GM10248 (cell line): ENCODE data around the gene FBXO31.

Experiments
- CTCF ChIA-PET: fragments of 300-600 bp; sonication (Branson Sonifier 250); formaldehyde crosslinking; extraction: SDS; loops from one replicate; lab custom pipeline; 2021; ENCODE audit warnings: antibody characterized with exemption; lab: Yijun Ruan, JAX
- POLR2A ChIA-PET: fragments of 350-650 bp; sonication (Branson Sonifier 250); formaldehyde crosslinking; extraction: SDS; loops from one replicate; lab custom pipeline; 2020; ENCODE audit warnings: antibody characterized with exemption; lab: Yijun Ruan, JAX
- DNase-seq: peaks from one replicate; pipeline ENCODE4 v3.0.0; 2012; ENCODE audit errors: extremely low spot score
- CTCF ChIP-seq: IDR thresholded peaks from 2 replicates; pipeline ENCODE4 v1.5.1; 2012; ENCODE audit warnings: mild to moderate bottlenecking, low read depth; ENCODE audit errors: extremely low read depth, missing control alignments, control extremely low read depth

Gene FBXO31

GRCh38 chr16:87316923-87317749, 66.4 kb downstream of the FBXO31 start, which contains the start of gene C16orf95:
Gene C16orf95, minus strand, starts transcription at chr16:87317392. Its CDS starts 150 bp downstream, at chr16:87317242.
- ChIA-PET POLR2A (interaction anchor here (0.6 to 1.2 kb wide), 2 partner anchors 14 to 67 kb away, joined by 4 read pairs; no protein-coding TSS in a partner anchor), CTCF (interaction anchor here (0.8 to 4.5 kb wide), 7 partner anchors 9 to 77 kb away, joined by 3 to 20 read pairs (median 3); no protein-coding TSS in a partner anchor)
- TF ChIP-seq CTCF, result peak; percentile 58
- DNase-seq, result peak; percentile 99

GRCh38 chr16:87316450-87316922, 67.1 kb downstream of the FBXO31 start:
- ChIA-PET POLR2A (interaction anchor here (0.6 to 1.2 kb wide), 2 partner anchors 15 to 68 kb away, joined by 4 read pairs; no protein-coding TSS in a partner anchor), CTCF (interaction anchor here (1.6 to 4.5 kb wide), 3 partner anchors 9 to 12 kb away, joined by 3 to 20 read pairs (median 9); no protein-coding TSS in a partner anchor)
- DNase-seq, result no peak
- TF ChIP-seq CTCF, result no peak

GRCh38 chr16:87314990-87315420, 68.6 kb downstream of the FBXO31 start:
- POLR2A ChIA-PET, result no interaction called here
- DNase-seq, result no peak
- no peak for TF ChIP-seq CTCF
- CTCF ChIA-PET, result interaction anchor here (1.2 to 4.5 kb wide), 3 partner anchors 11 to 80 kb away, joined by 3 to 20 read pairs (median 5); no protein-coding TSS in a partner anchor

- POLR2A ChIA-PET, result interaction anchor here (0.6 kb wide), 1 partner anchor 750 kb away, joined by 3 read pairs; no protein-coding TSS in a partner anchor
- no peak for TF ChIP-seq CTCF
- CTCF ChIA-PET, result interaction anchor here (1.0 to 2.1 kb wide), 4 partner anchors 10 to 35 kb away, joined by 3 to 6 read pairs (median 3); no protein-coding TSS in a partner anchor
- no peak for DNase-seq
Observed at GRCh38 chr16:87312008-87312407, 71.6 kb downstream of the FBXO31 start.

- no peak for TF ChIP-seq CTCF
- POLR2A ChIA-PET, result no interaction called here
- CTCF ChIA-PET, result interaction anchor here (1.3 kb wide), 1 partner anchor 15 kb away, joined by 3 read pairs; no protein-coding TSS in a partner anchor
- DNase-seq, result no peak
Observed at GRCh38 chr16:87311387-87311786, 72.2 kb downstream of the FBXO31 start.

GRCh38 chr16:87310610-87311009, 73.0 kb downstream of the FBXO31 start:
- no peak for DNase-seq
- ChIA-PET POLR2A (no interaction called here), CTCF (interaction anchor here (1.3 kb wide), 1 partner anchor 14 kb away, joined by 3 read pairs; no protein-coding TSS in a partner anchor)
- no peak for TF ChIP-seq CTCF
